NCI-H226 (cell line): ENCODE data around the gene SERPINA12.
"Not testable (repeated sequence)": the region's sequence is repeated elsewhere in the genome, so short reads cannot be mapped to it uniquely, and the experiment has no call there.

Source experiments
- DNase-seq: peaks from one replicate; pipeline ENCODE4 v3.0.0-alpha.2; 2015

Gene SERPINA12

DNA sequence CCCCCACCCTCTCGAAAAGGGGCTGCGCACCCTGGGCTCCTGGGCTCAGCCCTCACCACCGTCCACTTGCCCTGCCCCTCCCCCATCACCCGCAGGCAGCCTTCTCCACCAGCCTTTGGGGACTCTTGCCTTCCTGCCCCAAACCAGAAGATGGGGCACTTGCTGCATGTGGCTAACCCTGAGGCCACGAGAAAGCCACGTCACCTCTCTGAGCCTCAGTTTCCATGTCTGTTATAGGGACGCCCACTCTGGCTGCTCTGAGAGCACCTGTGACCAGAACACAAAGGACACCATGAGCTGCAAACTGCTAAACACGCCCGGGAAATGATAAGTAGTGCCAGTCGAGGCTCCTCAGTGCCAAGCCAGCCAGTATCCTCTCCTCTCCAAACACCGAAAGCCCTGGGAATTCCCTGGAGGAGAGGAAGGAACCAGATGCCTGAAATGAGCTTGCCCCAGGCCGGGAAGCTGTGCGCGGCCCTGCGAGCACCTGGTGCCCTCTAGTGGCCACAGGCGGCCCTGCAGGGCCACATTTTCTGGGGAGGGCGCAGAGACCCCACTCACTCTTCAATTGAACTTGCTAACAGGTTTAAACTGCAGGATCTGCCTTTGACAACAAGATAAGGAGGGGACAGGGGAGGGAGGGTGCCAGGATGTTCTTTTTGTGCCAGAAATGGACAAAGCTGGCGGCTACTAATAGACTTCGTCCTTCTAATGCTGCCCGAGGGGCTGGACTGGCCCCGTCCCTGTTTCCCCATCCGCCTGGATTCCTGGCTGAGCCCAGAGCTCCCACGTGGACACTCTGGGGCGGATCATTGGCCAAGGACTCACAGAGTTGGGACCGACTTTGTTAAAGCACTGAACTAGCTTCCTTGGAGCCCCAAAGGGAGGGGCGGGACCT lies 23.1 kb downstream of the SERPINA12 start:
- peak; percentile 52 for DNase-seq

- DNase-seq = no peak
Measured at GRCh38 chr14:94484481-94484880, 24.8 kb downstream of the SERPINA12 start.

DNA sequence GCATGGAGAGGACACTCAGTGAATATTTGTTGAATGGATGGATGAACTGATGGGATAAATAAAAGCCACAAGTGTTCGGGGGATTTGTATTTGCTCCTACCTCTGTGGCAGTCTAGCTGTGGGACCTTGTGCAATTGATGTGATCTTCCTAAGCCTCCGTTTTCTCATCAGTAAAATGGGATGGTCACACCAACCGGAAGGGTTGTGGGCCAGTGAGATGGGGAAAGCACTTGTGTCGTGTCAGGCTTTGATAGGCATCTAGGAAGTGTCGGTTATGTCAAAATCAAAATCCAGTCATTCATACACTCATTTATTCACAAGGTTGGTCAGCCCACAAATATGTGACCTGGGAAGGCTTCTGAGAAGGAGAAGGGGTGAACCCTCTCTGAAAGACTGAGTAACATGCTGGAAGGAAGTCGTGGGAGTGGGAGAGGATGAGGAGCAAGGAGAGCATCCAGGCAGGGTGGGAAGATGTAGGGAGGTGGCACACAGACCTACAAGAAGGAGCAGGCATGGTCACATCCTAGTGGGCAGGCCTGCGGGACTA lies 25.5 kb downstream of the SERPINA12 start:
- DNase-seq = peak; percentile 23

DNA sequence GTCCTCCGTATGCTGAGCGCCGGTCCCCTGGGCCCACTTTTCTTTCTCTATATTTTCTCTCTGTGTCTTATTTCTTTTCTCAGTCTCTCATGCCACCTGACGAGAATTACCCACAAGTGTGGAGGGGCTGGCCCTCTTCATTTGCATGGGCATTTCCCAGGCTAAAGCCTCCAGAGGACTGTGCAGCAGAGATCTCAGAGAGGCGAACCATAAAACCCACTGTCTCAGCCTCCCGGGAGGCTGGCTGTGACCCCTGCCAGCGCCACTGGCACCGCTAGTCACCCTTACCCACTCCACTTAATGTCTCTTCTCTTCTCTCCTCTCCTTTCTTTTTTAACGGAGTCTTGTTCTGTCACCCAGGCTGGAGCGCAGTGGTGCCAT lies 26.2 kb downstream of the SERPINA12 start:
- DNase-seq = no peak

GRCh38 chr14:94482132-94483070 lies 26.9 kb downstream of the SERPINA12 start:
- DNase-seq = not testable (repeated sequence)

DNA sequence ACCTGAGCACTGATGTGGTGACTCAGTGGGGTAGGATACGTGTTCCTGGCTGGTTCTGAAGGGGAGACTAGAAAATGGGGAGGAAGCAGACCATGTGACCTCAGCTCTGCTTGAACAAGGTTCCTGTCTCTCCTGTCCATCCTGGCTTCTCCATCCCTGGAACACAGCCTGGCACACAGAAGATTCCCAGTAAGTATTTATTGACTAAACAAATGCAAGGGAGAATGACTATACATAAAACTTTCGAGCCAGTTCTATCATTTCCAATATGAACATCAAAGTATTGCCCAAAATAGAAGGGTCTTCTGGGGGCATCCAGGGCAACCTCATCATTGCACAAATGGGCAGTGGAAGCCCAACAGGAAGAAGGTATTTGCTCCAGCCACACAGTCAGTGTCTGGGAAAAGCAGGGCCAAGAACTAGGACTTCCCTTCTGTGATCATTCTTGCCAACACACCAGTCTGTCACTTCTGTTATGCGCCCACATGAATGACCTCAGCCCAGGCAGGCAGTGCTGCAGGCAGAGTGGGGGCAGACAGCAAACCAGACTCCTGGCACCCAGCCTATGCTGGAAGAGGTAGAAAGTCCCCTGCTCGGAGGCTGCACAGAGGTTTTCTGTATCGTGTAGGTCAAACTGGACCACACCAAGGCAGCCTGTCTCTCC lies 27.7 kb downstream of the SERPINA12 start:
- no peak for DNase-seq

DNA sequence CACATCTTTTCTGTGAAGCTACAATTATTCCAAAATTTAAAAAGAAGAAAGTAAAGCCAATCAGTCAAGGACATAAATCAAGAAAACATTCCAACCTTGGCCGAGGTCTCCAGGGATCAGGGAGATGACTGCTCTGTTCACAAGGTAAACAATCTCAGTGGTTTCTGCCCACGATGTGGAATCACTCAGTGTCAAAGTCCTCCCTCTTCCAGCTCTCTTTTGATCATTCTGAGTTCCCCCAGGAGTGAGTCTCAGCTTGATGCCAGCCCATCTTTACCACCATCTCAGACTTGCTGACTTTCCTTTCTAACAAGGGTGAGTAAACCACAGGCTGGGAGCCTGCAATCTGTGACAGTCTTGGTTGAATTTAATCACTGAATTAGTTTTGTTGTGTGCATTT lies 28.5 kb downstream of the SERPINA12 start:
- DNase-seq = no peak

DNA sequence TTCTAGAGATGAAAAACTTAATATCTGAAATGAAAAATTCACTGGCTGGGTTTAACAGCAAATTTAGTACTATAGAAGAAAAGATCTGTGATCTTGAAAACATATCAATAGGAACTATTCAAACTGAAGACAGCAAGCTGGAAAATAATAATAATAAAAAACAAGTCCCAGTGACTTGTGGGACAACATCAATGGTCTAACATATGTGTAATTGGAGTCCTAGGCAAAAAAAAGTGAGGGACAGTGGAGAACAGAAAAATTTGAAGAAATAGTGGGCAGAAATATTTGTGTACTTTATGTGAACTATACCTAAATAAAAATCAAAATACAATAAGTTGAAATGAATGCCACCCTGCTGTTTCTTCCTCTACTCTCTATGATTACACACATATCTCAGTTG lies 30.8 kb downstream of the SERPINA12 start:
- DNase-seq = no peak

DNA sequence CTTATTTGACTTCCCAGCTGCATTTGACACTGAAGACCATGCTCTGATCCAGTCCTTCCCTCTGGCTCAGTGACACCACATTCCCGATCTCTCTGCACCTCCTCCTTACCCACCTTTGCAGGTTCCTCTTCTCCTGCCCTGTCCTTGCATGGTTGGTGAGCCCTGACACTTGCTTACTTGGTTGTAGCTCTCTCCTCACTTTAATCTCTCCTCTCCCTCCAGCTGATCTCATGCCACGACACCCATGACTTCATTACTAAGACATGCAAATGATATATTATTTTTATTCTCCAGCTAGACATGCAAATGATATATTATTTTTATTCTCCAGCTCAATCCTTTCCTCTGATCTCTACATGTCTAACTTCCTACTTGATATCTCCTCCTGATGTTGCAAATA lies 33.2 kb downstream of the SERPINA12 start, which contains the start of gene SERPINA9:
TSS of gene SERPINA9 (minus strand) at position 175 of the 400 bp plus-strand sequence. CDS start 6,357 bp downstream, outside the sequence.
- DNase-seq = no peak

DNA sequence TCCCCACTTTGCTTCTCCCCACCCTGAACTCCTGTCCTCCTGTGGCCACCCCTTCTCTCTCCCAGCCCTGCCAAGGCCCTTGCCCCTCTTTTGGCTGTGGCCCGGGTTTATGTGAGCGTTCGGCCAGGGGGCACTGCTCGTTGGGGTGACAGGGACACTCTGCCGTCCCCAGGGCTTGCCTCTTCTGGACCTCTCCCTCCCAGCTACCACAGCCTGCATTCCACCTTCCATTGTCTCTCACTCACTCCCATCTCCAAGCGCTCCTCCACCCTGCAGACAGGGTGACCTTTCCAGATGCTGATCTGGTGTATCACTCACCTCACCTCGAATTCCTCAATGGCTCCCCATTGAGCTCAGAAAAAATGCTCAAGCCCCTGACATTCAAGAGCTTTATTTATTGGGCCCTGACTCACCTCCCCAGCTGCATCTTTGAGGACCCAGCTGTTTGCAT lies 34.7 kb downstream of the SERPINA12 start:
- no peak for DNase-seq

DNA sequence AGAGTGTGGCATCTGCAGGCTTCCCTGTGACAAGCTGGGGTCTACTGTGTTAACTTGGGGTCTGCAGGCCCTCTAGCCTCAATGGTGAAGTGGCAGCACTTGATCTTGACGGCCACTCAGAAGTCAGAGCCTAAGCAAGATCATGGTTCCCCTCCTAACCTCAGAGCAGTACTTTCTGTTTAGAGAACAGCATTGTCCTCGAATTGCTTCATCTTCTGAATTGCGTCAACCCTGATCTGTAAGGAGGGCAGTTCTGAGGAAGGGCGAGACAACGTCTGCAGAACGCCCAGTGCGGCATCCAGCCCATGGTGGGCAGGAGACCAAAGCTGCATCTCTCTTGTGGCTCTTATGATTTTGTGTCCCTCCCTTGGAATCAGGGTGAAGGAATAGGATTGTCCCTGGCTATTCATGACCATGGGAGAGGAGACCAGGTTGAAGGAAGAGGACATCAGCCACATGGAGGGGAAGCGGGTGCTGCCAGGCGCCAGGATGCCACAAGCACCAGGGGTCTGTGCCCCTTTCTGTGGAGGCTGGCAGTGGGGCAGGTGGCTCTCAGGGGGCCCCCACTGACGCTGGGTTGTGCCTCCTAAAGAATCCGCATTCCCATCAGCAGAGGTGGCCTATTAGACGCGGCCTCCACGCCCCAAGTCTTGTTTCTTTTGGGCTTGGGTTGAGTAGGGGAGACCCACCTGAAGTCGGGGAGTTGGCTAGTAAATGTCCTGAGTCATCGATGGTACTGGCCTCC lies 35.4 kb downstream of the SERPINA12 start:
- no peak for DNase-seq

DNA sequence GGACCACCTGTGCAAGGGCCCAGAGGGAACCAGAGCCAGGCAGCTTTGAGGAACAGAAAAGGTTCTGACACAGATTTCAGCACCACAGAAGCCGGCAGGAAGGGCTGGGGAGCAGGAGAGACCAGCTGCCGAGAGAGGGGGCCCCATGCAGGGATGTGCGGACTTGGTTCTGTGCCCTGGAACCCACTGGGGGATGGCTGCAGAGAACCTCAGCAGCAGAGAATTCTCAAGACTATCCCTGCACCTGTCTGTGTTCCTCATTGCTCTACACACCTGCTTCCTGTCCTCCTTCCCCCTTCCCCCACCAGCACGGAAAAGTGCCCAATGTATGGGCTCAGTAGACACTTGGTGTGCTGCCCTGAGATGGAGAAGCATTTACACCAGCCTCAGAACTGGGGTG lies 36.4 kb downstream of the SERPINA12 start:
- no peak for DNase-seq

DNA sequence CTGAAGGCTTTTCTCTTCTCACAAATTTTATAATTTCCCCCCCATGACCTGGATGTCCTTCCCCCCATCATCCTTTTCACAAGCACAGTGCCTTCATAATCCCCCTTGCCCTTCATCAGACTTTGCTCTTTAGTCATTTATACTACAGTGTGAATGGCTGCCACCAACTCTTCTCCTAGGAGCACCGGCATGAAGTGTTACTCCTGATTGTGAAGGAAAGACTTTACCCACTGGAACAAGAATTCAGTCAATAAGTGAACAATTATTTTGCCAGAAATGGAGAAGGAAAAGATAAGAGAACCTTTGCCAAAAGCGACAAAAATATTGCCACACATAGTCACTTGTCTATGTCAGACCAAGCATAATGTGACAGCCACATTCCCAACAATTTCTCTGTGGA lies 38.2 kb downstream of the SERPINA12 start:
- DNase-seq = no peak

- DNase-seq = no peak
Measured at GRCh38 chr14:94470311-94470710, 39.0 kb downstream of the SERPINA12 start.

GRCh38 chr14:94469261-94469660 lies 40.0 kb downstream of the SERPINA12 start:
- DNase-seq = no peak

GRCh38 chr14:94467728-94468520 lies 41.3 kb downstream of the SERPINA12 start:
- no peak for DNase-seq

GRCh38 chr14:94466706-94467370 lies 42.4 kb downstream of the SERPINA12 start:
- no peak for DNase-seq

DNA sequence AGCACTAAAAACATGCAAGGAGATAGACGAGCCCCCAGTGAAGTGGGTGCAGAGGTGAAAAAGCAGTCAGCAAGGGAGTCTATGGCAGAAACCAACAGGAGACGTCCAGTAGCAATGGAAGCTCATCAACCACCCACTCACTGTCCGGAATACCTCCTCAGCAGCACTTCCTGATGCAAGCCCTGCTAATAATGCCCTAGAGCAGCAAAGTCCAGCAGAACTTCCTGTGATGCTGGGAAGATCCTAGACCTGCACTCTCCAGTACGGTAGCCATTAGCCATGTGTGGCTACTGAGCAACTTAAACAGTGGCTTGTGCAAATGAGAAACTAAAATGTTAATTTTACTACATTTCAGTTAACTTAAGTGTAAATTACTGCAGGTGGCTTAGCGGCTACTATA lies 44.2 kb downstream of the SERPINA12 start:
- DNase-seq = no peak

DNA sequence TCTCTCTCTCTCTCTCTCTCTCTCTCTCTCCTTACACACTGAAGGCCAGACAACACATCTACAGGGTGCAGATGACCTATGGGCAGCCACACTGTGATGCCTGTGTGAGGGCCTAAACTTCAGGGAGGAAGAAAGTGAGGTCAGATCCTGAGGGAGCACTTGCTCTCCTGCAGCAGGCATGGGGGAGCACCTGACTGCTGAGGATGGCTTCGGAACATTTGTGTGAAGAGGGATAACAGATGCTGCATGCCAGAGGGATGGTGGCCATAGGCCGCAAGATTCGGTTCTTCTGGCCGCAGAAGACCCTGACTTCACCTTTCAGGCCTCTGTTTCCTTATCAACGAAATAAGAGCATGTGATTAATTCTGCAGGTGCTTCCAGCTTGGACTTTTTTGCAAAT lies 45.0 kb downstream of the SERPINA12 start:
- no peak for DNase-seq
